Activated B cell treated with CpG ODN at 0.5 μM for 24 hours (primary cell): ENCODE results near the gene HS3ST1. TPM values are rescaled to one million over a fixed set of nuclear protein-coding genes. Genes with fewer than 3 reads are reported as not detected.

Source experiments
- ATAC-seq: fragments of 200-7000 bp; cut with Tn5 transposase; one replicate; pipeline ENCODE4 v1.10.0; 2021; ENCODE audit warnings: low read depth, mild to moderate bottlenecking, moderate library complexity
- CTCF ChIA-PET: fragments of 350-600 bp; sonication (Branson Sonifier 250); formaldehyde crosslinking; loops from one replicate; lab custom pipeline; 2021; ENCODE audit warnings: antibody characterized with exemption; lab: Charles Lee
- POLR2A ChIA-PET: fragments of 350-600 bp; sonication (Branson Sonifier 250); formaldehyde crosslinking; loops from one replicate; lab custom pipeline; 2021; ENCODE audit warnings: antibody characterized with exemption; lab: Charles Lee
- DNase-seq: peaks from one replicate; pipeline ENCODE4 v3.0.0; 2022
- H3K27ac Mint-ChIP-seq: one replicate; pipeline ENCODE4 v1.8.0; 2020; ENCODE audit warnings: mixed read lengths
- H3K27me3 Mint-ChIP-seq: one replicate; pipeline ENCODE4 v1.8.0; 2021; ENCODE audit warnings: mixed read lengths
- H3K36me3 Mint-ChIP-seq: one replicate; pipeline ENCODE4 v1.8.0; 2021; ENCODE audit warnings: low read depth, mixed read lengths
- H3K4me1 Mint-ChIP-seq: one replicate; pipeline ENCODE4 v1.8.0; 2021; ENCODE audit warnings: mixed read lengths
- H3K4me3 Mint-ChIP-seq: one replicate; pipeline ENCODE4 v1.8.0; 2020; ENCODE audit warnings: mild to moderate bottlenecking, mixed read lengths
- H3K9me3 Mint-ChIP-seq: one replicate; pipeline ENCODE4 v1.8.0; 2020; ENCODE audit warnings: mixed read lengths
- intact Hi-C: fragments of 100-400 bp; cut with micrococcal nuclease; formaldehyde crosslinking; loops from one replicate; pipeline ENCODE4 v1.15.1; 2024
- total RNA-seq: library from RNA; stranded (reverse); gene quantifications from 2 replicates; pipeline ENCODE4 v1.2.3, GENCODE V29; 2022
- TF ChIP-seq, protein P1 (sequence below): fragments of 200-600 bp; IDR thresholded peaks from one replicate; pipeline ENCODE4 v1.8.0; 2022; ENCODE audit warnings: antibody characterized with exemption, mild to moderate bottlenecking

HS3ST1 gene
- total RNA-seq, 1 donor from 2014 or later = 2.1 TPM

DNA sequence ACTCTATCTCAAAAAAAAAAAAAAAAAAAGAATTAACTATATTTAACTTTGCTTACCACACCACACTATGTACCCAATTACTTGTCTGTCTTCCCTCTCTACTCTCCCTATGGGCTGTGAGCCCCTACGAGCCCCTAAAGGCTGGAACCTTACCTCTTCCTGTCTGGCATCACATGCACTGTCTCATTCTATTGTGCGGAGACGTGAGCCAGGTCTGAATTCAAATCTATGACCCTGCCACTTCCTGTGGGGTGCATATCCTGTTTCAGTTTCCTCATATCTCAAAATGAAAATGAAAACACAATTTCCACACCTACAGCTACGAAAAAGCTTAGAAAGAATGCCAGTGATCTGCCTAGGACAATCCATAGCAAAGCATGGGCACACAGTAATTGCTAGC, 42.9 kb upstream of the HS3ST1 start:
- intact Hi-C loops = loop anchor here (1.0 to 5.0 kb wide), 5 partner anchors 35 to 1014 kb away; partner anchors contain the start of gene ZNF518B
- ATAC-seq = peak; percentile 87
- ChIA-PET CTCF (interaction anchor here (1.2 kb wide), 1 partner anchor 922 kb away, joined by 3 read pairs; no protein-coding TSS in a partner anchor), POLR2A (interaction anchor here (1.0 to 1.7 kb wide), 2 partner anchors 43 to 1355 kb away, joined by 3 to 6 read pairs; partner anchors contain the start of genes HS3ST1 and WDR1)
- no peaks in the 10 kb centered on the region for H3K36me3 Mint-ChIP-seq
- peak overlapping the region; percentile 96 for H3K27ac Mint-ChIP-seq
- no peak for DNase-seq
- no peaks in the 10 kb centered on the region for H3K9me3 Mint-ChIP-seq
- H3K4me3 Mint-ChIP-seq = peak overlapping the region; percentile 81
- TF ChIP-seq, protein P1, sequence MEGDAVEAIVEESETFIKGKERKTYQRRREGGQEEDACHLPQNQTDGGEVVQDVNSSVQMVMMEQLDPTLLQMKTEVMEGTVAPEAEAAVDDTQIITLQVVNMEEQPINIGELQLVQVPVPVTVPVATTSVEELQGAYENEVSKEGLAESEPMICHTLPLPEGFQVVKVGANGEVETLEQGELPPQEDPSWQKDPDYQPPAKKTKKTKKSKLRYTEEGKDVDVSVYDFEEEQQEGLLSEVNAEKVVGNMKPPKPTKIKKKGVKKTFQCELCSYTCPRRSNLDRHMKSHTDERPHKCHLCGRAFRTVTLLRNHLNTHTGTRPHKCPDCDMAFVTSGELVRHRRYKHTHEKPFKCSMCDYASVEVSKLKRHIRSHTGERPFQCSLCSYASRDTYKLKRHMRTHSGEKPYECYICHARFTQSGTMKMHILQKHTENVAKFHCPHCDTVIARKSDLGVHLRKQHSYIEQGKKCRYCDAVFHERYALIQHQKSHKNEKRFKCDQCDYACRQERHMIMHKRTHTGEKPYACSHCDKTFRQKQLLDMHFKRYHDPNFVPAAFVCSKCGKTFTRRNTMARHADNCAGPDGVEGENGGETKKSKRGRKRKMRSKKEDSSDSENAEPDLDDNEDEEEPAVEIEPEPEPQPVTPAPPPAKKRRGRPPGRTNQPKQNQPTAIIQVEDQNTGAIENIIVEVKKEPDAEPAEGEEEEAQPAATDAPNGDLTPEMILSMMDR = no peak
- H3K4me1 Mint-ChIP-seq = peaks cover 56% of the 10 kb centered on the region
- no peaks in the 10 kb centered on the region for H3K27me3 Mint-ChIP-seq

DNA sequence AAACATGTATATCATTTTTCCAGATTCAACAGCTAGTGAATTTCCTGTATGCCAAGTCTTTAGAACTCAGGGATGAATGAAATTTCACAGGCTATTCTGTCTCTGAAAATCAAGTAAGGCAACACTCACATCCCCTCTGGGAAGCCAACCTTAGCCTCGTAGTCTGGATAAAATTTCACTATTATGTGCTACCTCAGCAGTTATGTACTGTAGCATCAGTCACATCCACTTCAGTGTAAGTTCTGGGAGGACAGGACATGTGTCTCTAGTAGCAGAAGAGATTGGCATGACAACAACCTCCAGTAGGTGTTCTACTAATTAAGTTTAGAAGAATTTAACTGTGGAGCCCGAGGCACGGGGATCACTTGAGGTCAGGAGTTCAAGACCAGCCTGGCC, 42.4 kb upstream of the HS3ST1 start:
- H3K27me3 Mint-ChIP-seq = no peaks in the 10 kb centered on the region
- no peak for DNase-seq
- peak overlapping the region; percentile 96 for H3K27ac Mint-ChIP-seq
- peaks cover 56% of the 10 kb centered on the region for H3K4me1 Mint-ChIP-seq
- ChIA-PET CTCF (interaction anchor here (2.1 kb wide), 1 partner anchor 35 kb away, joined by 7 read pairs; no protein-coding TSS in a partner anchor), POLR2A (interaction anchor here (1.0 to 2.2 kb wide), 3 partner anchors 19 to 42 kb away, joined by 3 to 8 read pairs (median 6); partner anchors contain the start of gene HS3ST1)
- ATAC-seq = no peak
- H3K9me3 Mint-ChIP-seq = no peaks in the 10 kb centered on the region
- no peaks in the 10 kb centered on the region for H3K36me3 Mint-ChIP-seq
- intact Hi-C loops = loop anchor here (1.0 to 5.0 kb wide), 5 partner anchors 35 to 1014 kb away; partner anchors contain the start of gene ZNF518B
- TF ChIP-seq, protein P1 = no peak
- peak overlapping the region; percentile 81 for H3K4me3 Mint-ChIP-seq

DNA sequence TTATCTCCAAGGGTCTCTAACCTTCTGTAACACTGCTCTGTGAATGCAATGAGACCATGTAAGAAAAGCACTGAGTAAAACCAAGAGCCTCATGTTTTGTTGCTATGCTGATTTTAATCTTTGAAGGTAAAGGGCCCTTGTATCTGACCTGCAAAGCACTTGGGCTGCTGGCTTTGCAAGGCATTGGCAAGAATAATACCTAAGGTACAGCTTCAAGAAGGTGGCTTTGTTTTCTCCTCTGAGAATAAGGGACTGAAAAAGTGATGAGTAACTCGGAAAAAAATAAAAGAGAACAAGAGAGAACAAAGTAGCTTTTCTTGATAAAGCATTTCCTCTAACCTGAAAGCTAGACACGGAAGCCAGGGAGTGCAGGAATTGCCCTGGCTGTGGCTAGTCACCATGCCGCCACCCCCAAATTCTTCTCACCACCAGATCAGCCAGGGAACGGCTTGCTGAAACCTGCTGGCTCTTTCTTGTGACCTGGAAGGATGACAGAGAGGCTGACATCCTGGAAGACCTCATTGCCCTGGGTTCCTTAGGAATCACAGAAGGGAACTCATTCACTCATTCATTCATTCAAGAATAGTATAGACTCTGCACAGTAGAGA, 41.8 kb upstream of the HS3ST1 start:
- peak; percentile 22 for ATAC-seq
- Mint-ChIP-seq H3K9me3 (no peaks in the 10 kb centered on the region), H3K27ac (peak overlapping the region; percentile 96), H3K4me3 (peak overlapping the region; percentile 60), H3K4me1 (peaks cover 56% of the 10 kb centered on the region), H3K36me3 (no peaks in the 10 kb centered on the region), H3K27me3 (no peaks in the 10 kb centered on the region)
- intact Hi-C loops = loop anchor here (1.0 to 5.0 kb wide), 5 partner anchors 34 to 1013 kb away; partner anchors contain the start of gene ZNF518B
- POLR2A ChIA-PET = interaction anchor here (0.6 to 2.2 kb wide), 5 partner anchors 15 to 78 kb away, joined by 3 to 8 read pairs (median 4); partner anchors contain the start of gene HS3ST1
- TF ChIP-seq, protein P1 = no peak
- CTCF ChIA-PET = interaction anchor here (0.6 to 2.1 kb wide), 2 partner anchors 35 to 1353 kb away, joined by 3 to 7 read pairs; no protein-coding TSS in a partner anchor
- no peak for DNase-seq

GRCh38 chr4:11469650-11470437, 41.1 kb upstream of the HS3ST1 start:
- H3K27ac Mint-ChIP-seq = peak overlapping the region; percentile 96
- CTCF ChIA-PET = interaction anchor here (0.6 to 2.1 kb wide), 2 partner anchors 34 to 1352 kb away, joined by 3 to 7 read pairs; no protein-coding TSS in a partner anchor
- no peaks in the 10 kb centered on the region for H3K36me3 Mint-ChIP-seq
- peaks cover 56% of the 10 kb centered on the region for H3K4me1 Mint-ChIP-seq
- H3K9me3 Mint-ChIP-seq = no peaks in the 10 kb centered on the region
- TF ChIP-seq, protein P1 = no peak
- intact Hi-C loops = loop anchor here (2.0 to 5.0 kb wide), 3 partner anchors 183 to 1013 kb away; partner anchors contain the start of gene ZNF518B
- no peak for DNase-seq
- H3K4me3 Mint-ChIP-seq = peak overlapping the region; percentile 60
- peak; percentile 35 for ATAC-seq
- POLR2A ChIA-PET = interaction anchor here (0.6 to 2.2 kb wide), 7 partner anchors 15 to 726 kb away, joined by 3 to 8 read pairs (median 3); partner anchors contain the start of gene HS3ST1
- H3K27me3 Mint-ChIP-seq = no peaks in the 10 kb centered on the region
